Neural crest cell (in vitro differentiated cells): ENCODE data around the gene DYRK3. TPM values are rescaled to one million over a fixed set of nuclear protein-coding genes. Genes with fewer than 3 reads are reported as not detected.

Source experiments
- DNase-seq: peaks from one replicate; pipeline ENCODE4 v3.0.0; 2021; ENCODE audit warnings: low read depth, mixed read lengths, low spot score
- H3K27ac Mint-ChIP-seq: one replicate; pipeline ENCODE4 v1.8.0; 2021; ENCODE audit warnings: mild to moderate bottlenecking, mixed read lengths; ENCODE audit not compliant: unreplicated experiment
- H3K27me3 Mint-ChIP-seq: 2 replicates; pipeline ENCODE4 v1.8.0; 2021; ENCODE audit warnings: low read depth, mild to moderate bottlenecking, mixed read lengths
- H3K36me3 Mint-ChIP-seq: 2 replicates; pipeline ENCODE4 v1.8.0; 2021; ENCODE audit warnings: low read depth, mild to moderate bottlenecking, mixed read lengths
- H3K4me1 Mint-ChIP-seq: 2 replicates; pipeline ENCODE4 v1.8.0; 2021; ENCODE audit warnings: mixed read lengths
- H3K4me3 Mint-ChIP-seq: one replicate; pipeline ENCODE4 v1.8.0; 2021; ENCODE audit warnings: mild to moderate bottlenecking, mixed read lengths
- H3K9me3 Mint-ChIP-seq: 2 replicates; pipeline ENCODE4 v1.8.0; 2021; ENCODE audit warnings: mixed read lengths
- total RNA-seq: library from RNA; stranded (reverse); gene quantifications from 2 replicates; pipeline ENCODE4 v1.2.1, GENCODE V29; 2021
- TF ChIP-seq, protein P1 (sequence below): fragments of 200-600 bp; sonication (generic); conservative IDR thresholded peaks from 2 replicates; pipeline ENCODE4 v1.5.0; 2021; ENCODE audit warnings: antibody characterized with exemption, mild to moderate bottlenecking

Gene DYRK3
- total RNA-seq, 1 donor from 2014 or later = 12.5 TPM

DNA sequence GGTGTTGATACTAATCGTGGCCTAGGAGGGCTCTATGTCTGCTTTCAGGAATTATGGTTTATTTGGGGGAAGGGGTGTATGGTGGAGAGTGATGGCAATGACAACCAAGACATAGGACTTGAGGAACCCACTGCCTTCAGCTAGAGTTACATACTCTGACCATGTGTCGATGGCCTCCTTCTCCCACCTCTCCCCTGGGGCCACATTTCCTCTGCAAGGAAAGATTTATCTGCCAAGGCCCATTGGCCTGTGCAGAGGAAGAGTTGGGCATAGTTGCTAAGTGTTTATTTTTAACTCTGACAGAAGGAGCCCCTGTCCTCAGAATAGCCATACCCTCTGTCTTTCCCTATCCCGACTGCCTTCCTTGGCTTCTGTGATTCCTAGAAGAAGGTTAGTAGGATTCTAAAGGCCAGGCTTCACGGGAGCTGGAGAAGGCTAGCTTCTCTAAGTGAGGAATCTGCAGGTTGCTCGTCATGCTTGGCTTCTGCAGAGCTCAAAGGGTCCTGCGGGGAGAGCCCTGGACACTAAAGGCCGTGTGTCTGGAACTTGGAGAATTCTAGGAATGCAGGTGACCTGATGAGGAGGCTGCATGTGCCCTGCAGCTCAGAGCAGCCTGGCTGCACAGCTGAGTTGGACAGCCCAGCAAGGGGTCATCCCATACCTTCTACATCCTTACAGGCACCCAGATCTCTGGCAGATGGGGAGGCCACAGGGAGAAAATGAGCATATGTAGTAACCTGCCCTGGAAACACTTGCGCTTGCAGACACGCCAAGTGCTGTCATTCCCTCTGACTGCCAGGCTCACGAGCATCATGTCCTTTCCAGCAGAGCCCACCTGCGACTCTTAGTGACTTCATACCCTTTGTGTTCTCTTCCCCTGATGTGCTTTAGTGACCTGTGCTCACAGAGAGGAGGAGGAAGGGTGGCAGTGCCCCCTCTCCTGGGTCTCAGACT, 59.1 kb downstream of the DYRK3 start:
- H3K36me3 Mint-ChIP-seq = peaks cover 3% of the 10 kb centered on the region

DNA sequence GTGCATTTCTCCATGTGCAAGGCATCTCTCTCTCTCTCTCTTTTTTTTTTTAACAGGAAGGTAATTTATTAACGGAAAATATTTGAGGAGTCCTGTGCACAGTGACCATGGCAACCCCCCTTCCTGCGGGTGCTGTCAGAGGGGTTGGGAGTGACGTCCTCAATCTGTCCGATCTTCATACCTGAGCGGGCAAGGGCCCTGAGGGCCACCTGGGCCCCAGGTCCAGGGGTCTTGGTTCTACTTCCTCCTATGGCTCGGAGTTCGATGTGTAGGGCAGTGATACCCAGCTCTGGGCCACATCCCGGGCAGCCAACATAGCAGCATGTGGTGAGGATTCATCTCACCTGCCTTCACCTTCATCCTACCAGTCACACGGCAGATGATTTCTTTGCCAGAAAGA, 60.4 kb downstream of the DYRK3 start:
- TF ChIP-seq, protein P1, sequence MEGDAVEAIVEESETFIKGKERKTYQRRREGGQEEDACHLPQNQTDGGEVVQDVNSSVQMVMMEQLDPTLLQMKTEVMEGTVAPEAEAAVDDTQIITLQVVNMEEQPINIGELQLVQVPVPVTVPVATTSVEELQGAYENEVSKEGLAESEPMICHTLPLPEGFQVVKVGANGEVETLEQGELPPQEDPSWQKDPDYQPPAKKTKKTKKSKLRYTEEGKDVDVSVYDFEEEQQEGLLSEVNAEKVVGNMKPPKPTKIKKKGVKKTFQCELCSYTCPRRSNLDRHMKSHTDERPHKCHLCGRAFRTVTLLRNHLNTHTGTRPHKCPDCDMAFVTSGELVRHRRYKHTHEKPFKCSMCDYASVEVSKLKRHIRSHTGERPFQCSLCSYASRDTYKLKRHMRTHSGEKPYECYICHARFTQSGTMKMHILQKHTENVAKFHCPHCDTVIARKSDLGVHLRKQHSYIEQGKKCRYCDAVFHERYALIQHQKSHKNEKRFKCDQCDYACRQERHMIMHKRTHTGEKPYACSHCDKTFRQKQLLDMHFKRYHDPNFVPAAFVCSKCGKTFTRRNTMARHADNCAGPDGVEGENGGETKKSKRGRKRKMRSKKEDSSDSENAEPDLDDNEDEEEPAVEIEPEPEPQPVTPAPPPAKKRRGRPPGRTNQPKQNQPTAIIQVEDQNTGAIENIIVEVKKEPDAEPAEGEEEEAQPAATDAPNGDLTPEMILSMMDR = no peak
- Mint-ChIP-seq H3K4me1 (peaks cover 53% of the 10 kb centered on the region), H3K27ac (no peak overlapping the region), H3K4me3 (no peak overlapping the region), H3K36me3 (peaks cover 3% of the 10 kb centered on the region), H3K9me3 (no peaks in the 10 kb centered on the region), H3K27me3 (no peaks in the 10 kb centered on the region)
- no peak for DNase-seq

More for the DNA sequence above, 59.1 kb downstream of the DYRK3 start:
- TF ChIP-seq, protein P1 = no peak
- Mint-ChIP-seq H3K27ac (peak overlapping the region; percentile 29), H3K4me3 (no peak overlapping the region), H3K27me3 (no peaks in the 10 kb centered on the region), H3K9me3 (no peaks in the 10 kb centered on the region), H3K4me1 (peaks cover 62% of the 10 kb centered on the region)
- DNase-seq = no peak

DNA sequence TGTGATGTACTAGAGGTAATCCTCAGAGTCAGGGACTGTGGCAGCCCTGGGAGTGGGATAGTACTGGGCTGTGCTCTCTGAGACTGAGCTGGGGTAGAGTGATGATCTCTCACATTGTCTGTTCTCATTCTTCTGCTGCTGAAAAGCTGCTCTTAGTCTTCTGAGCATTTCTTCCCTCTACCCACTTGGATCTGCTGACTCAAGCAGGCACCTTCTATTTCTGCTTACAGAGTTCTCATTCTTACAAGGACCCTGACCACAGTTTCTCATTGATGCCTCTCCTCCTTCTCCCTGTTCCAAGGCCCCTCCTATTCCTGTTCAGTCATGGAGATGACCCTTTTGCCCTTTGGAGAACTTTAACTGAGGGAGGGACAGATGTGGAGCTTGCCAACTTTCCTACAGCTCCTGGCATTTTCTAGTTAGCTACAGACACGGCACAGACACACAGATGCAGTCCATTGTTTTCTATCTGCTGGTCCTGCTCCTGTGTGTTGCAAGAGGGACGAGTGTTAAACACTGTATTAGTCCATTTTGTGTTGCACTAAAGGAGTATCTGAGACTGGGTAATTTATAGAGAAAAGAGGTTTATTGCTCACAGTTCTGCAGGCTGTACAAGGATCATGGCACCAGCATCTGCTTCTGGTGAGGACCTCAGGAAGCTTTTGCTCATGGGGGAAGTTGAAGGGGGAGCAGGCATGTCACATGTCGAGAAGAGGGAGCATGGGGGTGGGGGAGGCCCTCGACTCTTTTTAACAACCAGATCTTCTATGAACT, 61.7 kb downstream of the DYRK3 start:
- TF ChIP-seq, protein P1 = no peak
- H3K4me3 Mint-ChIP-seq = peak overlapping the region; percentile 3
- peak overlapping the region; percentile 8 for H3K27ac Mint-ChIP-seq
- peaks cover 3% of the 10 kb centered on the region for H3K36me3 Mint-ChIP-seq
- DNase-seq = no peak
- H3K27me3 Mint-ChIP-seq = no peaks in the 10 kb centered on the region
- no peaks in the 10 kb centered on the region for H3K9me3 Mint-ChIP-seq
- peaks cover 43% of the 10 kb centered on the region for H3K4me1 Mint-ChIP-seq

DNA sequence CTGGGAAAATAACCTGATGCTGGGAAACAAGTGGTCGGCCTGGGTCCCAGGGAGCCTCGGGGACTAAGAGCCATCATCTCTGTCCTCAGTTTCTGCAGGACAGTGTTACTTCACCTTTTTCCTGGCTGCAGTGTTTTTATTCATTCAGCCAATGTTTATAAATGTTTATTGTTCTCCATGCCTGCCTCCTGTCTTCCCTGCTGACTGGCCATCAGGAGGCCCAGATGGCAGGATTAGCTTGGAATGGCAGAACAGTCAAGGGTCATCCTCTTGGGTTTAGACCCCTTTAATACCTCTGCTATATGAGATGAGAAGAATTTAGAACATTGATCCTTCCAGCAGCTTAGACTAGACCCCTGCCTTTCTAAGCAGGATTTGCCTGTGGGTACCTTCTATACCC, 62.7 kb downstream of the DYRK3 start:
- Mint-ChIP-seq H3K27ac (peak overlapping the region; percentile 38), H3K27me3 (no peaks in the 10 kb centered on the region), H3K4me3 (no peak overlapping the region), H3K36me3 (peaks cover 3% of the 10 kb centered on the region), H3K9me3 (no peaks in the 10 kb centered on the region), H3K4me1 (peaks cover 42% of the 10 kb centered on the region)
- TF ChIP-seq, protein P1 = no peak
- no peak for DNase-seq

Other genes starting within 250 kb of the DYRK3 start
- gene IKBKE, start 165.1 kb upstream of the DYRK3 start, total RNA-seq = 7.6 and 8.6 TPM in 2 replicates
- gene RASSF5, start 128.0 kb upstream of the DYRK3 start, total RNA-seq = 1.2 and 1.4 TPM in 2 replicates
- 37.5 and 38.2 TPM in 2 replicates for gene EIF2D, start 23.1 kb upstream of the DYRK3 start, total RNA-seq
- gene MAPKAPK2, start 49.4 kb downstream of the DYRK3 start, total RNA-seq = 77.7 and 78.7 TPM in 2 replicates
- gene IL19, start 135.2 kb downstream of the DYRK3 start, total RNA-seq = not detected in 2 replicates
- gene IL10, start 137.0 kb downstream of the DYRK3 start, total RNA-seq = not detected in 2 replicates
- not detected in 2 replicates for gene IL20, start 230.1 kb downstream of the DYRK3 start, total RNA-seq